ENCODE measurements around the gene HOXB9.

Gene HOXB9

GRCh38 chr17:48596000-48596734, 30.0 kb downstream of the HOXB9 start:
- no peak for DNase-seq (ENCODE audit: low read depth)

DNA sequence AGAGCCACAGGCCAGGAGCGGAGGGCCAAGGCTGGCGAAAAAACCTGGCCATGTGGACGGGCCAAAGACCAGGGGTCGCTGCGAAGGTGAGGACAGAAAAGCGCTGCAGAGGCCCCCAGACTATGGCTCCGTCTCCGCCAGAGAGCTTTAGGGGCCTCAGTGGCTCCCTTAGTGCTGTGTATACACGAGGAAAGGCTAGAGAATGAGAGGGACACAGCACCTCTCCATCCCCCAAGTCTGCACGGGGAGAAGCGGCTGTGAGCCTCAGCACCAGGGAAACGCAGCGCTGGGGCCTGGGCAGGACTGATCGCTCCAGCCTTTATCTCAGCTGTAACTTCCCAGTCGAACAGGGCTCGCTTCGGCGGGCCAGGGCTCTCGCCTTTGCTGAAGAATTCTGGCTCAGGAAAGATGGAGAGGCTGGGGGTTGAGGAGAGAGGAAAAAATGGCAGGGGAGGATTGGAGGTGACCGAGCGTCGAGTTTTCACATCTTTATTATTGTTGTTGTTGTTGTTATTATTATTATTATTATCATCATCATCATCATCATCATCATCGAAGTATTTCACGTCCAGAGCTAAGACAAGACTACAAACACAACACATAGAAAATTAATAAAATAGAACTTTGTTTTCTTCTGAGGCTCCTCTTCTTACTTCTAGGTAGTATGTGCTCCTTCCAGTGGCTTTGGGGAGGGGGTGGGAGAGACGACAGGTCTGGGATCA, 30.7 kb downstream of the HOXB9 start:
- DNase-seq (ENCODE audit: low read depth) = no peak

GRCh38 chr17:48594538-48595277, 31.4 kb downstream of the HOXB9 start:
- DNase-seq (ENCODE audit: low read depth) = no peak

DNA sequence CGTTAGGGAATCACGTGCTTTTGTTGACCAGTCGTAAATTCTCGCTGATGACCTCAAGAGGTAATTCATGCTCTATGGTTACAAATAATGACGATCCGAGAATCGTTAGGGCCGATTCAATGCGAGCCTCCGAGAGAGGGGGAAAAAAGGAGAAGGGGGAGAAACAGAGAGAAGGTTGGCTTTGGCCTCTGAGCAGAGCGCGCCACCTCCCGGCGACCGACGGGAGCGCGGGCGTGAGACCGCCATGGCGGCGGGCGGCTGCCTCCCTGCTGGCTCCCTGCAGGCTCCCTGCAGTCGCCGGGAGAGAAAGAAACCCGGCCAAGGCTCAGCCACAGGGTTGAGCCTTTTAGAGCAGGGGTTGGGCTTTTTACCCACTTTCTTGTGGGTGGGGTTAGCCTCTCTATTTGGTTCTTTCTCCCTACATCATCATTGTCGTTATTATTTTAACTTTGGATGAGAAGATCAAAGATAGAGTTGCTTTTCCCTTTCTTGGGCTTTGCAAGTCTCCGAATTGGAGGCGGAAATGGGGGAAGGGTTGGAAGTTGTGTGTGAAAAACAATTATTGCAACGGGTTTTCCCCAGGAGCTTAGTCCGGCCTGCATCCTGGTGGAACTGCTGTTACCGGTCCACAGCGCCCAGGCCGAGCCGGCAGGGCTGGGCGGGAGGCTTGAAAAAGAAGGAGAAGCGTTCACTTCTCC, 32.2 kb downstream of the HOXB9 start:
- DNase-seq (ENCODE audit: low read depth) = peak; percentile 92

DNA sequence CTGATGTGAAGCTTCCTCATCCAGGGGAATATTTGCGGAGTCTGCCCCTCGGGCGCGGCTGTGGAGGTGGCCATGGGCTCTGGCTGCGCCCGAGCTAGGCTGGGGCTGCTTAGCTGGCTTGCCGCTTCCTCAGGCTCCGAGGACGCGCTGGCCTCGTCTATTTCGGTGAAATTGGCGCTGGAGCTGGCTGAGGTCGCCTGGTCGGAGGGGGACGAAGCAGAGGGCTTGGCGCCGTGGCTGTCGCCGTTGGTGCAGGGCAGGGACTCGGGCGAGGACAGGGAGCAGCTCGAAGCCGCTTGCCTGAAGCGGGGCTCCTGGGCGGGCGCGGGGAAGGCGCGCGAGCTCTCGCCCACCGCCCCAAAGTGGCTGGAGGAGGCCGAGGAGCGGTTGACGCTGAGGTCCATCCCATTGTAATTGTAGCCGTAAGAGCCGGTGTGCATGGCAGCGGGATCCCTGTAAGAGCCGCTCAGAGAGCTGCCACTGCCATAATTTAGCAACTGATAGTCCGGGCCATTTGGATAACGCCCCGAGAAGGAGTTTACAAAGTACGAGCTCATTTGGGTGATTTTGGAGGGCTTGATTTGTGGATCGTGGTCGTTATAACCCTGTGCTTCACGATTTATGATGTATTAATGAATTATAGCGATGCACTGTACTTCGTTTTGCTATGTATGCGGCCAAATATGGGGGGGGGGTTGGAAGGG, 32.9 kb downstream of the HOXB9 start, which contains the start of gene HOXB5:
Gene HOXB5 (minus strand): TSS at position 654 of the 704 bp plus-strand sequence. CDS start 97 bp downstream, at position 557.
- DNase-seq (ENCODE audit: low read depth) = no peak

GRCh38 chr17:48592577-48592976, 33.6 kb downstream of the HOXB9 start:
- DNase-seq (ENCODE audit: low read depth) = no peak

DNA sequence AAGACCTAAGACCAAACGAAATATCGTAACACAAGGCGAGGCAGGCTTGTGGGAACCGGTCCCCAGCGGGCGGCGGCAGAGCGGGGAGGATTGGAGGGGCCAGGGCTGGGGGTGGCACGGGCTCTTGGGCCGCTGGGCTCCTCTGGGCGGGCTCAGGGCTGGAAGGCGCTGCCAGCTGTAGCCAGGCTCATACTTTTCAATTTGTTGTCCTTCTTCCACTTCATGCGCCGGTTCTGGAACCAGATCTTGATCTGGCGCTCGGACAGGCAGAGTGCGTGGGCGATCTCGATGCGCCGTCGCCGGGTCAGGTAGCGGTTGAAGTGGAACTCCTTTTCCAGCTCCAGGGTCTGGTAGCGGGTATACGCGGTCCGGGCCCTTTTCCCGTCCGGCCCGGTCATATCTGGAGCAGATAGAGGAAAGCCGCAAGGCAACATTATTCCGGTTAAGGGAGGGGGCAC, 34.1 kb downstream of the HOXB9 start:
- no peak for DNase-seq (ENCODE audit: low read depth)

GRCh38 chr17:48591255-48592056, 34.7 kb downstream of the HOXB9 start:
- DNase-seq (ENCODE audit: low read depth) = no peak

DNA sequence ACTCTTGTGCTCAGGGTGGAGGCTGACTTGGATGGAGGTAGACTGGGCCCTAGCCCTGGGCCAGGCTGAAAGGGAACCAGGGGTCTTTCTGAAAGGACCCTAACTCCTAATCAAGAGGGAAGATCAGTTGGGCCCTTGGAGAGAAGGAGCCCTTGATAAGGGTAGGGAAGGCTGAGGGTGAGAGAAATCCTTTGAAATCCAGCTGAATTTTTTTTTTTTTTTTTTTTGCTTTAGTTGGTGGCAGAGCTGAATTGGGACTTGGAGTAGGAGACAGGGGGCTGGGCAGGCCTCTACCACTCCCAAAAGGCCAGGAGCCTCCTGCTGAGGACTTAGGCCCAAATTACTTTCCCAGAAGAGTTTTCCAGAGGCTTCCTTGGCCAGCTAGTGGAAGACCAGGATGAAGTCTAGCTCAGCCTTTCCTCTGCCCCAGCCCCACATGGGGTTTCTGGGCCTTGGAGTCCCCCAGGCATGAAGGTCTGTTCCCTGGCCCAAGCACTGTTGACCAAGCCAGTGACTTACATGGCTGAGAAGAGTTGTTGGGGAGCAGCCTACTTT, 35.5 kb downstream of the HOXB9 start:
- no peak for DNase-seq (ENCODE audit: low read depth)

- DNase-seq (ENCODE audit: low read depth) = peak; percentile 94
These were observed 36.1 kb downstream of the HOXB9 start, which contains the start of gene HOXB3 for GRCh38 chr17:48589831-48590606. HOXB3 (minus strand) TSS chr17:48590241; CDS start chr17:48552474, 37,767 bp downstream.

- DNase-seq (ENCODE audit: low read depth) = no peak
These were observed 36.9 kb downstream of the HOXB9 start for GRCh38 chr17:48589060-48589830.

GRCh38 chr17:48588528-48588927, 37.6 kb downstream of the HOXB9 start:
- no peak for DNase-seq (ENCODE audit: low read depth)

DNA sequence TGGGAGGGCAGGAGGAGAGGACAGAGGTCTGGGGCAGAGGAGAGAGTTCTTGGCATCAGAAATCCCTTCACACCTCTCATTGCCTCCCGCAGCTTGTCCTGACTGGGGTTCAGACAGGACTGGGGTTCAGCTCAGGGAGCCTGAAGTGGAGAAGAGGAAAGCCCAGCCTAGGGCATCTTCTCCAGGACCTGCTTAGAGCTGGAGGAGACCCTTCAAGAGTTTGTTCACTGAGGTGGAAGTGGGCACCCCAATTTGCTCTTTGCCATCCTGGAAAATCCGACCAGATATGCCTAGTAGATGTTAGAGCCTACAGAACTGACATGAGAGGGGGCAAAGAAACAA, 38.1 kb downstream of the HOXB9 start:
- DNase-seq (ENCODE audit: low read depth) = no peak

DNA sequence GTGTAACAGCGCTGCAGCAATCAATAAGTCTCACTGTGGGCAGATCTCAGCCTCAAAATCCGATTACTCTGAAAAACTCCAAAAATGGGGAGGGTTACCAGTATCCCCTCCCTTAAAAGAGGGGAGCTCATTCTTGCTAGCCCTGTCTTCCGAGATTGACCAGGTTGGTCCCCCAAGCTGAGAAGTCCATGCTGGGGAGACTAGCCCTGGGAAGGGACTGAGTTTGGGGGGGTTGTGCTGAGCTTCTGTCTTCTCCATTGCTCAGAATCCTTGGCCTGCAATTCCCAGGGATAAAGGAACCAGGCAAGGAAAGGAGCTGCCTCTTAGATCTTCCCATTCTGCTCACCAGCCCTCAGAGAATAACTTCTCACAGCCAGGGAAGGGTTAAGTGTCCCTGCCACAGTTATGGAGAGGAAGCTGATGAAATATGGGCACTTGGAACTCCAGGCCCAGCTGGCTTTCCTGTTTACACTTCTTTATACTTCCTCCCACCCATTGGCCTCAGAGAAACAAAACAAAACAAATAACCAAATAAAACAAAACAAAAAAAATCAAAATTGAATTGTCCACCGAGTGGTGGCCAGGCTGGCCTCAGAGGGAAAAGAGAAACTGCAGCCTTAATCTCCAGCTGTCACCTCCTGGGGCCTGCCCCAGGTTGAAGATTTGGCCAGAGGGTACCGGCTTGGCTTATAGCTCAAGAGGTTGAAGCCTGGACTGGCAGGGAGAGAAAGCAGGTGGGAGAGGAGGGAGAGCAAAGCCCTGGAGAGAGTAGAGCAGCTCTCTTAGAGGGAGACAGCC, 38.7 kb downstream of the HOXB9 start:
- DNase-seq (ENCODE audit: low read depth) = no peak

DNA sequence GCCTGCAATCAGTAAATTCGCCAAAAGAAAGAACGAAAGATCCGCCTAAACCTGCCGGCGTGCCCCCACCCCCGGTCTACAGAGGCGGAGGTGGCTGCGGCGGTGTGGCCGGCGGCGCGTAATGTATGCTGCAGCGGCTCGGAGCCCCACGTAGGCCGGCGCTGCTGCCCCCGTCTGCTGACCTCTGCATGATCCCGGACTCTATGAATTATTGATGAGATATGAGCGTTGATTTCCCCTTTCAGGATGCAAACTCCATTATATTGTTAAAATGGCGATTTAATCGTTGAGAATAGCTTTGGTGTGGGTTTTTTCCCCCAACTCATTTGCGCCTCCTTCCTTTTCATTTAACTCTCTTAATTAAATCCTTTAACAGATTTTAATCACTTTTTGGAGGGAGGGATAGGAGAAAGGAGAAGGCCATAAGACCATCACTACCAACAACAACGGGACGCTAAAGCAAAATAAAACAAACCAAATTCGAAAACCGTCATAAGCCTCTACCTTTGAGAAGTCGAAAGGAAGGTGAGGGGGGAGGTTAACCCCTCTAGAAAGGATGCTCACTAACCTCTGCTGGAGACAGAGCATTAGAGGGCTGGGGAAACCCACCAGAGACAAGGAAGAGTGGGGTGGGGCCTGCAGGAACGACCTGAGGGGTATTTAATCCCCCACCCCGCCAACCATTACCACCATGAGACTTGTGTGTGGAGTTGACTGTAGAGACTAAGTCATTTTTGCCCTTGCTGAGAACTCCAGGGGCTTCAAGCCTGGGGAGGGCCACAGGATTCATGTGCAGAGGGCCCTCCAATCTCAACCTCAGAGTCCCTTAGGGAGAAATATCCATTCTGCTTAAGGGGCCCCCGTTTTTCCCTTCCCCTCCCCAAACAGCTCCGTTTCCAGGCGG, 39.6 kb downstream of the HOXB9 start:
- no peak for DNase-seq (ENCODE audit: low read depth)

DNA sequence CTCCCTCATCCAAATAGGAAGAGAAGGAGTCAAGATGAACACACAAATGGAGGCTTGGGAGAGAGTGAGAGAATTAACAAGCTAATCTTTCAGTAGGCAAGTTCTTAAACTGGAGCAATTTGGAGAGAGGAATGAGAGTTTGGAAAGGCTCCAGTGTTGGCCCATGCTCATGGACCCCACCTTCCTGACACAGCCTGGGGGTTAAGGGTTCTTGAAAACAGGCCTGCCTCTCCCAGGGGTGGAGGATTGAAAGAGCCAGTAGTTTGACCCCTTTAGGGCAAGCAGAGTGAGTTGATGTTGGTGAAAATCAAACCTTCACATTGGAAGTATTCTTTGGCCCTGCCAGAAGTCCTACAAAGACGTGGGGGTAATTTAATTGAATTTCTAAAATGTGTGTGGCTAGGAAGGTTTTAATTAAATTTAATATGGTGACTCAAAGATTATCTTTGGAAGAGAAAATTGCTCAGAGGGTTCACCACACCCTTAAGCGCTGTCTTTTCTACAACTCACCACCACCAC, 41.9 kb downstream of the HOXB9 start:
- no peak for DNase-seq (ENCODE audit: low read depth)

Measured in GM04504 (cell line).